Choroid plexus epithelial cell (primary cell): ENCODE measurements around the gene HMHB1.

Experiments
- DNase-seq: peaks from one replicate; pipeline ENCODE4 v3.0.0-alpha.2; 2010; ENCODE audit warnings: low read depth
- H3K4me3 ChIP-seq: 2 replicates; pipeline ENCODE4 v1.5.1; 2011; ENCODE audit warnings: low read depth, mild to moderate bottlenecking, control low read depth, low read length, moderate library complexity
- TF ChIP-seq, protein P1 (sequence below): conservative IDR thresholded peaks from 2 replicates; pipeline ENCODE4 v1.5.1; 2011; ENCODE audit warnings: low read depth, mild to moderate bottlenecking, control low read depth, inconsistent platforms, low read length, moderate library complexity

The HMHB1 gene

DNA sequence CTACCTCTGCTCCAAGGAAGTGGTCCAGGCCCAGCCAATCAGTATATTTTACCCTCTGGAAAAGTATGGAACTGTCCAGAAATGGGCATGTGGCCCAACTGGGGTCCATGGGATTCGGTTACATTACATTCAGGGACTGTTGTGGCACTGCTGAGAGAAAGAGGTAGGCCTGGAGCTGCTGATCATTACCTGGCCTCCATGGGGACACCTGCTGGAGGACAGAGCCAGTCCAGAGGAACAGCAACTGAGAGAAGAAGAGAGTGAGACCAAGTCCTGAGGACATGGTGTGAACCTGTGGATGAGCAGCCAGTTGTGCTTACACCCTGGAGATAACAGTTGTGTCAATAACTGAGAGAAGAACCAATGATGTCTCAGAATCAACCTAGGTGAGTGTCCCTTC is 48.2 kb downstream of the HMHB1 start:
- TF ChIP-seq, protein P1, sequence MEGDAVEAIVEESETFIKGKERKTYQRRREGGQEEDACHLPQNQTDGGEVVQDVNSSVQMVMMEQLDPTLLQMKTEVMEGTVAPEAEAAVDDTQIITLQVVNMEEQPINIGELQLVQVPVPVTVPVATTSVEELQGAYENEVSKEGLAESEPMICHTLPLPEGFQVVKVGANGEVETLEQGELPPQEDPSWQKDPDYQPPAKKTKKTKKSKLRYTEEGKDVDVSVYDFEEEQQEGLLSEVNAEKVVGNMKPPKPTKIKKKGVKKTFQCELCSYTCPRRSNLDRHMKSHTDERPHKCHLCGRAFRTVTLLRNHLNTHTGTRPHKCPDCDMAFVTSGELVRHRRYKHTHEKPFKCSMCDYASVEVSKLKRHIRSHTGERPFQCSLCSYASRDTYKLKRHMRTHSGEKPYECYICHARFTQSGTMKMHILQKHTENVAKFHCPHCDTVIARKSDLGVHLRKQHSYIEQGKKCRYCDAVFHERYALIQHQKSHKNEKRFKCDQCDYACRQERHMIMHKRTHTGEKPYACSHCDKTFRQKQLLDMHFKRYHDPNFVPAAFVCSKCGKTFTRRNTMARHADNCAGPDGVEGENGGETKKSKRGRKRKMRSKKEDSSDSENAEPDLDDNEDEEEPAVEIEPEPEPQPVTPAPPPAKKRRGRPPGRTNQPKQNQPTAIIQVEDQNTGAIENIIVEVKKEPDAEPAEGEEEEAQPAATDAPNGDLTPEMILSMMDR = peak; percentile 14
- DNase-seq = no peak
- no peak overlapping the region for H3K4me3 ChIP-seq

DNA sequence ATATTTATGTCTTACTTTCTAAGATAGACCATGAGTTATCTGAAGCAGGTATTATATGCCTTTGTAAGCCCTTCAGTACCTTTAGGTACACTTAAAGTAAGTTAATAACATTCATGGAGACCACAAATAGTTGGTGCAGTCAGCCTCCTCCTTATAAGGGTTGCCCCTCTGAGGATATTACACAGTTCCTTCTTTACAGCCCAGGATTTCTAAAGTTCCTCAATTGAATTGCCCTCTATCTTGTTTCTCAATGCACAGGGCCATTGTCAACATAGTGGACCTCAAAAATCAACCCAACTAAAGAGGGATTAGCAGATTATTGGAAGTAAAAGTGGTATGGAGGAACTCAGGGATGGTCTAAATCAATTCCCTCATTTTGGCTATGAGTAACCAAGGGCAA is 50.3 kb downstream of the HMHB1 start:
- DNase-seq = no peak

DNA sequence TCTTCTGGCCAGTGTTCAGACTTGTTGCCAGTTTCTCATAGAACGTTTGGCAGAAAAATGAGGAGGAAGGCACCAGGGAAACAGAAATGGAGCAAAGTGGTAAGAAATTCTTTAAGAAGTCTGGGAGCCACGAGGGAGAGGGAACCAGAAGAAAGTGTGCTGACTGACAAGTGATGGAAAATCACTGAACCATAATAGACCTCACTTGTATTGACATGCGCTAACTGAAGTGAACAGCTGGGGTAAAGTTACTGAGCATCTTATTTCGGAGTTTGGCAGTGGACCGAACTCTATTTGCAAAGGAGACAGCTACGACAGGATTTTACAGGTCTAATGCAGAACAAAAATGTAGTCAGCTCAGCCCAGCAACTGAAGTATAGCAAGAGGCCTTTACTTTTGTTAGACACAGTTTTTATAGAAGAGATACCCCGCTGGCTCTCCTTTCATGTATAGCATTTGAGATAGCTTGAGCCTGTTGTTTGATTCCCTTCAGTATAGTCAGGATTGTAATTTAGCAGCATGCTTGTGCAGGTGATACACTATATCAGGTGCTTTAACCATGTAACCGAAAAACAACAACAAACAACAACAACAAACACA is 53.6 kb downstream of the HMHB1 start:
- TF ChIP-seq, protein P1 = no peak
- no peak for DNase-seq
- no peak overlapping the region for H3K4me3 ChIP-seq

More for the DNA sequence above, 50.3 kb downstream of the HMHB1 start:
- TF ChIP-seq, protein P1 = no peak
- H3K4me3 ChIP-seq = no peak overlapping the region
